22Rv1 (cell line): Measurements from ENCODE around the gene VSIR.

ENCODE experiments used
- H3K27ac ChIP-seq: fragments of 450-650 bp; 2 replicates; pipeline ENCODE4 v1.5.1; 2017
- CTCF ChIP-seq: fragments of 450-650 bp; IDR thresholded peaks from 2 replicates; pipeline ENCODE4 v1.5.1; 2017; ENCODE audit warnings: mild to moderate bottlenecking
- ZFX ChIP-seq: fragments of 450-650 bp; IDR thresholded peaks from 2 replicates; pipeline ENCODE4 v1.6.1; 2017; ENCODE audit warnings: antibody characterized with exemption, borderline replicate concordance

VSIR gene

GRCh38 chr10:71817831-71818655 is 44.7 kb upstream of the VSIR start:
- no peak for TF ChIP-seq CTCF
- no peak for TF ChIP-seq ZFX
- no peak overlapping the region for H3K27ac ChIP-seq

GRCh38 chr10:71816936-71817618 is 43.8 kb upstream of the VSIR start:
- TF ChIP-seq CTCF (no peak), ZFX (no peak)
- H3K27ac ChIP-seq, result no peak overlapping the region

- no peak for TF ChIP-seq ZFX
- TF ChIP-seq CTCF, result no peak
- no peak overlapping the region for H3K27ac ChIP-seq
Measured at GRCh38 chr10:71816421-71816851, 43.1 kb upstream of the VSIR start.

GRCh38 chr10:71815515-71816130 is 42.3 kb upstream of the VSIR start:
- TF ChIP-seq CTCF (no peak), ZFX (no peak)
- H3K27ac ChIP-seq, result no peak overlapping the region

GRCh38 chr10:71814922-71815411 is 41.6 kb upstream of the VSIR start:
- no peak for TF ChIP-seq CTCF
- no peak for TF ChIP-seq ZFX

GRCh38 chr10:71812913-71813590 is 39.7 kb upstream of the VSIR start:
- TF ChIP-seq CTCF (no peak), ZFX (no peak)
- no peak overlapping the region for H3K27ac ChIP-seq

More at GRCh38 chr10:71814922-71815411, 41.6 kb upstream of the VSIR start:
- no peak overlapping the region for H3K27ac ChIP-seq
